ENCODE data around the gene GNB5.
A peak's percentile ranks its signal among the peaks of the same experiment; 100 is the strongest.

Gene GNB5

DNA sequence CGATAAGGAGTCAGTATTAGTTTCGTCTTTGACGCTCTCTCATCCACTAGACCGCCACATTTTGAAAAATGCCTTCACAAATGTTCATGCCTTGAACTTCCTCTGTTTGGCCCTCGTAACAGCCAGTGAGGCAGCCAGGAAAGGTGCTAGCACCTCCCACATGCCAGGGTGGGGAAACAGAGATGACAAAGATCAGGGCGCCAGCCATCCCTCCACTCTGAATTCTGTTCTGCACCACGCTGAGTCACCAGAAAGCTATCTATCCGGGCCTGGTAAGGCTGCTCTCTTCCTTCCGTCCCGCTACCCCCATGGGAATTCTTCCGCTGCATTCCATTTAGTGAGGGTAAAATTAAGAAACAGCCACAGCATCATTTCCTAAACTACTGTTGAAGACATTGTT, 47.3 kb downstream of the GNB5 start:
- no peak for TF ChIP-seq ZFX (IDR thresholded peaks at IDR 0.05)
- H3K27ac ChIP-seq, result no peak overlapping the region

DNA sequence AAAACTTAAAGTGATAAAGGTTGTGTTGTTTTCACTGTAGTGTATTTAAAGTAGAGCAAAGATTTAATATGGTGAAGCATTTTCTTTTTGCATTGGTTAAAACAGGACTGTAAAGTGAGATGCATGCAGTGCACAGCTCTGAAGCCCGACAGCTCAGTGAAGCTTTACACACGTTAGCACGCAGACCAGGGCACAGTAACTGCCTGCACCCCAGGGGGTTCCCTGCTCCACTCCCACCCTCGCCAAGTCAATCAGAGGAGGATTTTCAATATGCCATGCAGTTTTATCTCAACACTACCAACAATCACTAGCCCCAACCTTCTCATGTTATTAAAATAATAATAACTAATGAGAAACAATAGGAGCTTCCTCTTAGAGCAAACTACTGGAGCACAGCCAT, 50.5 kb downstream of the GNB5 start:
- TF ChIP-seq, protein P1, sequence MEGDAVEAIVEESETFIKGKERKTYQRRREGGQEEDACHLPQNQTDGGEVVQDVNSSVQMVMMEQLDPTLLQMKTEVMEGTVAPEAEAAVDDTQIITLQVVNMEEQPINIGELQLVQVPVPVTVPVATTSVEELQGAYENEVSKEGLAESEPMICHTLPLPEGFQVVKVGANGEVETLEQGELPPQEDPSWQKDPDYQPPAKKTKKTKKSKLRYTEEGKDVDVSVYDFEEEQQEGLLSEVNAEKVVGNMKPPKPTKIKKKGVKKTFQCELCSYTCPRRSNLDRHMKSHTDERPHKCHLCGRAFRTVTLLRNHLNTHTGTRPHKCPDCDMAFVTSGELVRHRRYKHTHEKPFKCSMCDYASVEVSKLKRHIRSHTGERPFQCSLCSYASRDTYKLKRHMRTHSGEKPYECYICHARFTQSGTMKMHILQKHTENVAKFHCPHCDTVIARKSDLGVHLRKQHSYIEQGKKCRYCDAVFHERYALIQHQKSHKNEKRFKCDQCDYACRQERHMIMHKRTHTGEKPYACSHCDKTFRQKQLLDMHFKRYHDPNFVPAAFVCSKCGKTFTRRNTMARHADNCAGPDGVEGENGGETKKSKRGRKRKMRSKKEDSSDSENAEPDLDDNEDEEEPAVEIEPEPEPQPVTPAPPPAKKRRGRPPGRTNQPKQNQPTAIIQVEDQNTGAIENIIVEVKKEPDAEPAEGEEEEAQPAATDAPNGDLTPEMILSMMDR (conservative IDR thresholded peaks at IDR 0.05), result no peak
- TF ChIP-seq ZFX (IDR thresholded peaks at IDR 0.05), result no peak
- no peak overlapping the region for H3K27ac ChIP-seq

DNA sequence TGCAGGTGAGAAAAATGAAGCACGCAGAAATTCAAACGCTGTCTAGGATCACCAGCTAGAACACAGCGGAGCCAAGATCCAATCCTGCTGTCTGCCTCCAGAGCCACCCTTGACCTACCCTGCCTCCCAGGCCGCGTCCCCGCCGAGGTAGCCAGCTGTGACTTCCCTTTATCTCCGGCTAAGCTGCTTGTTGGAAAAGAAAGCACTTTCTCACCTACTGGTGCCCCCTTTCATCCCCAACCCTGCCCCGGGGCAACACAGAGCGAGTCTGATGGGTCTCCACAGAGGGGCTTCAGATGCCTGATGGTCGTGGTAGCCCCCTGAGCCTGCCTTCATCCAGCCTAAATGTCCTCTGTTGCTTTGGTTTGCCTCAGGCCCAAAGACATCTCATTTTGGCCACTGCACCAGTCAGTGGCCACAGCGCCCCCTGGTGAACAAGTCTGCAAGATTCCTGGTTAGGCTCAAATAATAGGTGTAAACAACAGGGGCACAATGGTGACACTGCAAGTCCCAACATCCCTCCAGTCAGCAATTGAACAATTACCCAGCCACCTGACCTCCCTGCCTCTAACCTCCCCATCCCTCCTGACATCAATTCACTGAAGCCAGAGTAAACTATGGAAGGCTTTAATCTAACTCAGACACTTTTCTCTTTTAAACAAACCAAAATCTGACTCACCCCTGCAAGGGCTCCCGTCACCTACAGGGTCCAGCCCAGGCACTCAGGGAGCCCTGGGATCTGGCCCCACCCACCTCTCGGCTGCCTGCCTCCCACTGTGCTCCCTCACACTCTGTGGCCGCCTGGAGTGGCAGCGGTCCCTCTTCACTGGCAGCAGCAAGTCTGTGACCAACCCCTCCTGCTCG, 51.4 kb downstream of the GNB5 start:
- peak overlapping the region; percentile 45 for H3K27ac ChIP-seq
- TF ChIP-seq ZFX (IDR thresholded peaks at IDR 0.05), result no peak
- TF ChIP-seq, protein P1 (conservative IDR thresholded peaks at IDR 0.05), result peak; percentile 93

DNA sequence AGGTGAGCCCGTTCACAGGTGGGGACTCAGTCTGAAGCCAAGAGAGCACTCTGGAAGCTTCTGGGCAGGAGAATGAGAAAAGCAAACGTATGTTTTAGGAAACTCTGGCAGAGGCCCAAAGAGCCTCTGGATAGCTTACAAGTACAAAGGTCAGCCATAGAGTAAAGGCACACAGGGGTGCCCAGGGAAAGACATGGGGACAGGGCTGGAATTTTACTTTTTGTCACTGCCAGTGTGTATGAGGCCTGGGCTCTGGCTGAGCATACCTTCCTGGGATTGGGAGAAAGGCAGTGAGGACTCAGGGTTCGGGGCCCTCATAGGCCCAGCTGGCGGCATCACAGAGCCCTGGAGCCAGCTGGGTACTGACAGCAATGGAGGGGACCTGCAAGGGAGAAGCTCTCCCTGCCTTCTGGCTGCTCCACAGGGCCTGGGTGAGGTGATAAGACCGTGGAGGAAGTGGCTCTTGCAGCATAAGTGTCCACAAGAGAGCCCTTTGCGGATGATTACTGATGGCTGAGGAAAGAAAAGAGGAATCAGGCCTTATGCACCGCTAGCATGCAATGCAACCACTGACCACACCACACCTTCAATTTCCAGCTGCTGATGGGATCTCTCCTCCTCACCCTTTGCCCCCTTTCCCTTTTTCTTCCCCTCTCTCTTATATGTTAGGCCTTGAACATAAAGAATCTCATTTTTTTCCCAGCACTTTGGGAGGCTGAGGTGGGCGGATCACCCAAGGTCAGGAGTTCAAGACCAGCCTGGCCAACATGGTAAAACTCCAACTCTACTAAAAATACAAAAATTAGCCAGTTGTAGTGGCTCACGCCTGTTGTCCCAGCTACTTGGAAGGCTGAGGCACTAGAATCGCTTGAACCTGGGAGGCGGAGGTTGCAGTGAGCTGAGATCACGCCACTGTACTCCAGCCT, 53.5 kb downstream of the GNB5 start:
- H3K27ac ChIP-seq, result peak overlapping the region; percentile 35
- TF ChIP-seq ZFX (IDR thresholded peaks at IDR 0.05), result no peak
- TF ChIP-seq, protein P1 (conservative IDR thresholded peaks at IDR 0.05), result no peak

DNA sequence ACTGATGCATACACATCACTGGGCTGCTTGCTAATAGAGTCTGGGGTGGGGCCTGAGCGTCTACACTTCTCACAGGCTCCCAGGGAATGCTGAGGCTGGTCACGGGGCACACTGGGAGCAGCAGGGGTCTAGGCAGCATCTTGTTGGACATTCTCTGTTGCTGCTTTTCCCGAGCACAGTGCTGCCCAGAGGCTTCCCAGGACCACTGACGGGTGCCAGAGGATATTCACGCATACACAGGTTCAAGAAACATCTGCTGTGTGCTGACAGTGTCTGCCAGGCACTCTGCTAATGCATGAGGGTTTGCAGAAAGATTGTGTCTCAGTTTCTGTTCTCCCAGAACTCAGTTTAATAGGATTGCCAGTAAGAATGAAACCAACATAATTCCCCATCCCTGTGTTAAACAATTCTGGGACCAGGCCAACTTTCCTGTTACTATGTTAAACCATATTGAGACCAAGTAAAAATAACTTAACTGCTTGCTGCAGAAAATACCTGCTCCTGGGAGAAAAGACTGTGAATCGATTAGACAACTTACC, 54.7 kb downstream of the GNB5 start:
- TF ChIP-seq, protein P1 (conservative IDR thresholded peaks at IDR 0.05), result no peak
- no peak overlapping the region for H3K27ac ChIP-seq

DNA sequence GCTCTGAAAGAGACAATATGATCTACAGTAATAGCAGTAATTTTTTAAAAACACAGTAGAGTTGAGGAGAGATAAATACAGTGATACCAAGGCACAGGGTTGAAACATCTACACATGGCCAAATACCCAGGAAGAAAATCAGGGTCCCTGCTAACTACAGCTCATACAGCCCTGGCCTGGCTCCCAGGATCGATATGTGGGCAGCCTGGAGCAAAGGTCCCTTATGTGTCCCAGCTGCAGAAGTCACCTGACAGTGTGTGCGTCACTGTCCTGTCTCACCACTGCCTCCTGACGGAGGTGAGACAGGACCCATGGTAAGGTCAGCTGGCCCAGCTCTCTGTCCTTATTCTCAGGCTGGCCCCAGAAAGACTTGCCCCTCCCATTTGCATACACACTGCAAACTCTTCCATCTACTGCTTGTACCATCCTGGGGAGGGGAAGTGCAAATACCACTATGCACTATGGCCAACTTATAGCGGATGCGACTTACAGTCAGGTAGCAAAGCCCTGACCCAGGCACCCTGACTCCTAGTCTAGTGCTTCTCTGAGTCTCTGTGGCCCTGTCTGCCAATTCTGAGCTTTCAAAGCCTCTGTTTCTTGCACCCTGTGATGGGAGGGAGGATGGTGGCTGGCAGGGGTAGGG, 56.6 kb downstream of the GNB5 start:
- TF ChIP-seq ZFX (IDR thresholded peaks at IDR 0.05), result no peak
- TF ChIP-seq, protein P1 (conservative IDR thresholded peaks at IDR 0.05), result no peak
- no peak overlapping the region for H3K27ac ChIP-seq

DNA sequence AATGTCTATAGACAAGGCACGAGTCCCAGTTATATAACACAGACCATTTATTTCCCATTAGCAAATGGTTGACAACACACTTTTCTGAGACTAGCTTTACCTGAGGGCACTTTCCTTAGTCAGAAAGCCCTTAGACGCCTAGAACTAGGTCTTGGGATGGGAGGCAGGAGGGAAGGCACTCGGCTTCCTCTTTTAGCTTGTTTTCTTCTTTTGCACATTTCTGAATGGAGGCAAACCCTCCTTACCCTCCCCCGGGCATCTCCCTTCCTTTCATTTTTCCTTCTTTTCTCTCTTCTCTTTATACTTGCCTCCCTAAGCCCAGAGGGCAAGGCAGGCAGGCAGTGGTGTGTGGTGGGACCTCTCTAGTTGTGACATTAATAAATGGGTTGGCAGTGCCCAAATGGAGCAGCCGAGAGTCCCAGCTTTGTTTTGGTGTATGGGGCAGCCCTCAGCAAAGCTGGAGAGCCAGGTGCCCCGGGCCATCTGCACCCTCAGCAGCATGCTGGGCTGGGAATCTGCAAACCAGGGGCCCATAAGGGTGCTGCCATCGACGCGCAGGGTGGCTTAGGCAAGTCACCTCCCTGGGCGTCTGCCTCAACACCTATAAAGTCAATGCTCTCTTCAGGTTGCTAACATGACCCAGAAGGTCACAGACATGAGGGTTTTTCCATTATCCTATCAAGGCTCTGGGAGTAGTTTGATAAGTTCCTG, 57.5 kb downstream of the GNB5 start:
- TF ChIP-seq, protein P1 (conservative IDR thresholded peaks at IDR 0.05), result no peak

More for the DNA sequence above, 57.5 kb downstream of the GNB5 start:
- no peak overlapping the region for H3K27ac ChIP-seq
